GM12891 (cell line): ENCODE measurements around the gene IGF1R.

Source experiments
- POLR2A ChIP-seq: IDR thresholded peaks from 2 replicates; pipeline ENCODE4 v1.6.1; 2011; ENCODE audit warnings: low read depth, low read length, control low read depth
- POLR2AphosphoS5 ChIP-seq: IDR thresholded peaks from 2 replicates; pipeline ENCODE4 v1.6.1; 2011; ENCODE audit warnings: low read depth, low read length, control low read depth
- POU2F2 ChIP-seq: IDR thresholded peaks from 2 replicates; pipeline ENCODE4 v1.6.1; 2011; ENCODE audit warnings: low read depth, mild to moderate bottlenecking, control low read depth, low read length, moderate library complexity
- SPI1 ChIP-seq: IDR thresholded peaks from 2 replicates; pipeline ENCODE4 v1.6.1; 2011; ENCODE audit warnings: low read depth, low read length, control low read depth
- TAF1 ChIP-seq: IDR thresholded peaks from 2 replicates; pipeline ENCODE4 v1.6.1; 2011; ENCODE audit warnings: low read depth, low read length, control low read depth

- no peak for TF ChIP-seq POLR2A
- TF ChIP-seq POLR2AphosphoS5 = no peak
- TF ChIP-seq TAF1 = no peak
- TF ChIP-seq POU2F2 = no peak
- TF ChIP-seq SPI1 = no peak
Measured at GRCh38 chr15:98625614-98626013, 22.7 kb upstream of the IGF1R start.
